ENCODE measurements around the gene UBA52. TPM values are rescaled to one million over a fixed set of nuclear protein-coding genes. Genes with fewer than 3 reads are reported as not detected.

UBA52 gene
- total RNA-seq, 1 donor from 2014 or later, result 826 TPM

GRCh38 chr19:18616023-18616422 is 44.4 kb downstream of the UBA52 start:
- H3K27ac Mint-ChIP-seq (ENCODE audit: unreplicated experiment), result no peak overlapping the region
- no peak for TF ChIP-seq CTCF (IDR thresholded peaks at IDR 0.05; ENCODE audit: partially characterized antibody, unreplicated experiment)
- H3K36me3 Mint-ChIP-seq (ENCODE audit: unreplicated experiment), result peaks cover 12% of the 10 kb centered on the region
- no peak for DNase-seq
- H3K27me3 Mint-ChIP-seq (ENCODE audit: unreplicated experiment), result peaks cover 18% of the 10 kb centered on the region
- H3K9me3 Mint-ChIP-seq (ENCODE audit: unreplicated experiment), result peaks cover 1% of the 10 kb centered on the region
- H3K4me1 Mint-ChIP-seq (ENCODE audit: low read depth, unreplicated experiment), result peaks cover 6% of the 10 kb centered on the region
- no peak overlapping the region for H3K4me3 Mint-ChIP-seq (ENCODE audit: unreplicated experiment)

- no peak for TF ChIP-seq CTCF (IDR thresholded peaks at IDR 0.05; ENCODE audit: partially characterized antibody, unreplicated experiment)
- Mint-ChIP-seq H3K27me3 (ENCODE audit: unreplicated experiment) (peaks cover 9% of the 10 kb centered on the region), H3K4me3 (ENCODE audit: unreplicated experiment) (no peak overlapping the region), H3K4me1 (ENCODE audit: low read depth, unreplicated experiment) (no peaks in the 10 kb centered on the region), H3K27ac (ENCODE audit: unreplicated experiment) (no peak overlapping the region), H3K36me3 (ENCODE audit: unreplicated experiment) (peaks cover 12% of the 10 kb centered on the region), H3K9me3 (ENCODE audit: unreplicated experiment) (peaks cover 1% of the 10 kb centered on the region)
- DNase-seq, result no peak
Observed at GRCh38 chr19:18617562-18617961, 45.9 kb downstream of the UBA52 start.

GRCh38 chr19:18618236-18618635 is 46.6 kb downstream of the UBA52 start:
- Mint-ChIP-seq H3K4me1 (ENCODE audit: low read depth, unreplicated experiment) (no peaks in the 10 kb centered on the region), H3K27me3 (ENCODE audit: unreplicated experiment) (peaks cover 9% of the 10 kb centered on the region), H3K27ac (ENCODE audit: unreplicated experiment) (no peak overlapping the region), H3K4me3 (ENCODE audit: unreplicated experiment) (no peak overlapping the region), H3K36me3 (ENCODE audit: unreplicated experiment) (peaks cover 12% of the 10 kb centered on the region), H3K9me3 (ENCODE audit: unreplicated experiment) (peaks cover 1% of the 10 kb centered on the region)
- no peak for DNase-seq
- TF ChIP-seq CTCF (IDR thresholded peaks at IDR 0.05; ENCODE audit: partially characterized antibody, unreplicated experiment), result no peak

GRCh38 chr19:18620311-18620710 is 48.7 kb downstream of the UBA52 start:
- peaks cover 9% of the 10 kb centered on the region for H3K36me3 Mint-ChIP-seq (ENCODE audit: unreplicated experiment)
- no peaks in the 10 kb centered on the region for H3K4me1 Mint-ChIP-seq (ENCODE audit: low read depth, unreplicated experiment)
- no peak overlapping the region for H3K4me3 Mint-ChIP-seq (ENCODE audit: unreplicated experiment)
- H3K27ac Mint-ChIP-seq (ENCODE audit: unreplicated experiment), result no peak overlapping the region
- DNase-seq, result no peak
- peaks cover under 1% of the 10 kb centered on the region for H3K27me3 Mint-ChIP-seq (ENCODE audit: unreplicated experiment)
- peaks cover 1% of the 10 kb centered on the region for H3K9me3 Mint-ChIP-seq (ENCODE audit: unreplicated experiment)
- TF ChIP-seq CTCF (IDR thresholded peaks at IDR 0.05; ENCODE audit: partially characterized antibody, unreplicated experiment), result no peak

- DNase-seq, result no peak
- H3K27ac Mint-ChIP-seq (ENCODE audit: unreplicated experiment), result no peak overlapping the region
- no peaks in the 10 kb centered on the region for H3K27me3 Mint-ChIP-seq (ENCODE audit: unreplicated experiment)
- peaks cover 1% of the 10 kb centered on the region for H3K9me3 Mint-ChIP-seq (ENCODE audit: unreplicated experiment)
- TF ChIP-seq CTCF (IDR thresholded peaks at IDR 0.05; ENCODE audit: partially characterized antibody, unreplicated experiment), result no peak
- H3K4me1 Mint-ChIP-seq (ENCODE audit: low read depth, unreplicated experiment), result no peaks in the 10 kb centered on the region
- no peak overlapping the region for H3K4me3 Mint-ChIP-seq (ENCODE audit: unreplicated experiment)
- H3K36me3 Mint-ChIP-seq (ENCODE audit: unreplicated experiment), result peaks cover 8% of the 10 kb centered on the region
Observed at GRCh38 chr19:18620902-18621301, 49.2 kb downstream of the UBA52 start.
